ENCODE results near the gene PARD6B. TPM values are rescaled to one million over a fixed set of nuclear protein-coding genes. Genes with fewer than 3 reads are reported as not detected.
A peak's percentile ranks its signal among the peaks of the same experiment; 100 is the strongest.

Gene PARD6B
- total and polyA plus RNA-seq, 2 of the 13 experiments (the other 11 are each of a cell fraction or from before 2014, with no cell fraction given) = 6.9 to 22.2 TPM

GRCh38 chr20:50731055-50731929, at the start of gene PARD6B (continued):
- TF ChIP-seq ZNF24 (IDR thresholded peaks at IDR 0.05) (no peak), ZNF18 (CRISPR knock-in tag; IDR thresholded peaks at IDR 0.05; ENCODE audit: insufficient replicate concordance) (peak; percentile 94), ZMYM3 (CRISPR knock-in tag; IDR thresholded peaks at IDR 0.05) (no peak), IKZF1 (IDR thresholded peaks at IDR 0.05) (no peak), IKZF4 (CRISPR knock-in tag; IDR thresholded peaks at IDR 0.05; ENCODE audit: borderline replicate concordance, low read depth, not compliant biosample characterization) (peak; percentile 89), HMGA1 (CRISPR knock-in tag; conservative IDR thresholded peaks at IDR 0.05) (no peak), ZNF275 (CRISPR knock-in tag; IDR thresholded peaks at IDR 0.05; ENCODE audit: borderline replicate concordance) (0 out of 2 replicates have a peak, but pooled peaks have one; percentile 47), MXD3 (CRISPR knock-in tag; IDR thresholded peaks at IDR 0.05) (peak; percentile 69), SALL1 (CRISPR knock-in tag; IDR thresholded peaks at IDR 0.05) (peak; percentile 93), ZNF784 (CRISPR knock-in tag; IDR thresholded peaks at IDR 0.05; ENCODE audit: borderline replicate concordance) (peak; percentile 91; the same call in 1 of the 2 replicates), ZHX2 (IDR thresholded peaks at IDR 0.05; ENCODE audit: low read depth) (peak; percentile 50), ZHX2 (CRISPR knock-in tag; IDR thresholded peaks at IDR 0.05; ENCODE audit: borderline replicate concordance) (peak; percentile 97; the same call in 1 of the 2 replicates), CC2D1A (CRISPR knock-in tag; IDR thresholded peaks at IDR 0.05) (no peak), PBX3 (CRISPR knock-in tag; IDR thresholded peaks at IDR 0.05; ENCODE audit: borderline replicate concordance) (peak; percentile 83; the same call in 1 of the 2 replicates), ZNF672 (CRISPR knock-in tag; IDR thresholded peaks at IDR 0.05) (0 out of 2 replicates have a peak, but pooled peaks have one; percentile 23), ATF1 (CRISPR knock-in tag; IDR thresholded peaks at IDR 0.05) (no peak), ZNF737 (CRISPR knock-in tag; IDR thresholded peaks at IDR 0.05; ENCODE audit: borderline replicate concordance) (no peak)

Measured in HepG2 (cell line).